Fibroblast of villous mesenchyme (primary cell): ENCODE data around the gene KCNK10. TPM values are rescaled to one million over a fixed set of nuclear protein-coding genes. Genes with fewer than 3 reads are reported as not detected.

Source experiments
- DNase-seq: peaks from one replicate; pipeline ENCODE4 v3.0.0-alpha.2; 2010; ENCODE audit warnings: low read depth
- H3K4me3 ChIP-seq: 2 replicates; pipeline ENCODE4 v1.5.1; 2011; ENCODE audit warnings: low read depth, mild to moderate bottlenecking, low read length
- CTCF ChIP-seq: IDR thresholded peaks from 2 replicates; pipeline ENCODE4 v1.5.1; 2012; ENCODE audit warnings: low read depth, mild to moderate bottlenecking, low read length; ENCODE audit not compliant: insufficient read depth
- total RNA-seq: library from RNA; depleted of rRNA; stranded (reverse); fragments of >200 nt; gene quantifications from 2 replicates; pipeline ENCODE4 v1.2.3, GENCODE V29; 2012

KCNK10 gene
- total RNA-seq, 1 donor: not detected

DNA sequence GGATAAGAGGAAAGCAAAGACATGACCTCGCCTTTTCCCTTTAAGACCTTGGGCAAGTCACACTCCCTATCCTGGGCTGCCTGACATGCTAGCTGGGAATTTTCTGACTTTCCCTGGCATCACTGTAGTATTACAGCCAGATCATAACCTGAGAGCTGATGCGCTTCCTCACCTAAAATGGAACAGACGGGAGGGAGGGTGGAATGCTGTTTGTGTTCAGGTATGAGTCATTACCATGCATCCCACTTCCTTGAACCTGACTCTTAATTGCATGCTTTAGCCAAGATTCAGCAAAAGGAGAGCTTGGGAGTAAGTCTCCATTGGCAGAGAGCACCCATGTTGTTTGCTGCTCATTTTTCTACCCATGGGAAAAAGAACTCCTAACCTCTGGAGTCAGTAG is 156.5 kb downstream of the KCNK10 start:
- H3K4me3 ChIP-seq: no peak overlapping the region
- TF ChIP-seq CTCF: no peak
- no peak for DNase-seq

DNA sequence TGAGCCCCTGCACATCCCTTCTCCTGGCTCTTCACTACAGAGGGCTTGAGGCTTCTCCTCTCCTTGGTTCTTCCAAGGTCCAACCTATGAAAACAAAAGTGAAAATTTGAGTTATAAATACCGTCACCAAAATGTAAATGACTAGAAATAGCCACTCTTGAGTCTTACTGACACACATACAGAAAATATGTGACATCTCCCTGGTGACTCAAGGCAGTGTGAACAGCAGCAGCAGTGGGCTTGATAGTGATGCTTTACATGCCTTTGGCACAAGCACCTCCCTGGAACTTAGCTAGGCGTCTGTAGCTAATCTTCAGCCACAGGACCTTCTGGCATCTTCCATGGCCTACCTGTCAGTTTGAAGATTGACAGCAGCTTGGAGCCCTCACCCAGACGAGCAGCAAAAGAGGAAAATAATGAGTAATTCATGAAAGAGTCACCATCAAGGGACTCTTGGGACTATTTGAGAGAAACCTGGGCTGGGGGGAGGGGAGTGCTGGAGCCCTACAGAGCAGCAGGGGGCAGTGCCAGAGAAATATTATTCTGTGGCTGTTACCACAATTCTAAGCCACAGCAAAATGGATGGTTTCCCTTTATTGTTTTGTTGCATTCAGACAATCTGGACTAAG is 158.0 kb downstream of the KCNK10 start:
- H3K4me3 ChIP-seq: no peak overlapping the region
- DNase-seq: no peak
- TF ChIP-seq CTCF: no peak

DNA sequence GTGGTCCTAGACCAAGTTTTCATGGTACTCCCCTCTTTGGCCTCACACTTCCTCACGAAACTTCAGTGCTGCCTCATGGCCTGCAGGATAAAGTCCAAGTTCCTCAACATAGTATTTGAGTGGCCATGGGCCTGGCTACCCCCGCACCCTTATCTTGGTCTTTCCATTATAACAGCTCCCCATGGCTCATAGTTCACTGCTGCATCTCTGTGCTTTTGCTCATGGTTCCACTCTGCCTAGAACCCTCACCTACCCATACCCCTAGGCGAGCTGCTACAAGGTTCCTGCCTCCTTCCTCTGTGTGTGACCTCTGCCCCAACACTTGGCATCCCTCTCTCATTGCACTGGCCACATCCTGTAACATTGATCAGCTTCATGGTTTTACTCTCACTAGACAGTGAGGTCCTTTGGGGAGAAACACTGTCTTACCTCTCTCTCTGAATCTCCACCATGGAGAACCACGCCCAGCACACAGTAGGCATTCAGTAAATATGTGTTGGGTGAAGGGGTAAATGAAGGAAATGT is 159.3 kb downstream of the KCNK10 start:
- TF ChIP-seq CTCF: no peak
- no peak overlapping the region for H3K4me3 ChIP-seq
- DNase-seq: no peak

- no peak overlapping the region for H3K4me3 ChIP-seq
- no peak for DNase-seq
- no peak for TF ChIP-seq CTCF
These were observed 166.9 kb downstream of the KCNK10 start for GRCh38 chr14:88156127-88156526.

- no peak overlapping the region for H3K4me3 ChIP-seq
- no peak for TF ChIP-seq CTCF
- no peak for DNase-seq
These were observed 168.1 kb downstream of the KCNK10 start for GRCh38 chr14:88154926-88155325.

DNA sequence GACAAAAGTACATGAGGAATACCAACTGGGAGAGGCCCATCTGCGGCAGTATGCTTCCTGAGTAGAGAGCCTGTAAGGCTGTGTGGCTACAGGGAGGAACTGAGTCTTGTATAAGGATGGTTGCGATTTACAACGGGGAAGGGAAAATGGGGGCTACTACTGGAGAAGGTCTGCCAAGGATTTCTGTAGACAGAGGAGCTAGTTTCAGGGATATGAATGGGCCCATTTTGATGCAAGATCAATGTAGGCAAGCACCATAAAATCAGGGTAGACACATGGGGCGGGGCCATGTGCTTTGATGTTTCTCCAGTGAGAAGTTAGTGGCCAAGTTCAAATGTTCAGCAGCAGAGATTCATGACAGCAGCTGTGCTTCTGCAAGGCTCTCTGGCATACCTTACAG is 168.7 kb downstream of the KCNK10 start:
- H3K4me3 ChIP-seq: no peak overlapping the region
- no peak for TF ChIP-seq CTCF
- no peak for DNase-seq

DNA sequence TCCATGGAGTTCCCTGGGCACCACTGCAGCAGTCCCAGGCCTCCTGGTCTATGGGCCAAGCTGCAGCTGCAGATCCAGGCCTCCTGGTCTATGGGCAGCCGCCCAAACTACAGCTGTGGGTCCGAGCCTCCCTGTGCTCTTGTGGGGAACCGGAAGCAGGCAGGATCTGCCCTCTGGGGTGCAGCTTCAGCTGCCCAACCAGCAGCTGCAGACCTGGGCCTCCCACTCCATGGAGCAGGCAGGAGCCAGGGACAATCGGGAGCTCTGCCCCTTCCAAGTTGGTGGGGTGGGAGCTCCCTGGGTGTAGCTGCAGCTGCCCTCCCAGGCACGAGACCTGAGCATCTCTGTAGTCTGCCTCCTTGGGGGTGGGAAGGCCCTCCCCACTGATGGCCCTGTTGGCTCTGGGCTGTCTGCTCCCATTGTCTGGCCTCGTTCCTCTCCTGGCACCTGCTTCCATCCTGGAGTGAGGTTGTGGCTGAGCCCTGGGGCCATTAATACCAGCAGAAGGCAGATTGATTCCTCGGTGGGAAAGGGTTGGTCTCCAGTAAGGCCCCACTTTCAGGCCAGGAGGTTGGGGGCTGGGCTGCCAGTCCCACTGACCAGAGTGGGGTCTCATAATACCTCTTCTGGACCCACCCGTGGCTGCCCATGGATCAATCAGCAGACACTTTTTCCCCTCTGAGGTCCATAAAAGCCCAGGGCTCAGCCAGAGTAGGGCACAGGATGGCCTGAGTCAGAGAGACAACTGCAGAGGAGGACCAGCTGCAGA is 176.0 kb downstream of the KCNK10 start:
- no peak overlapping the region for H3K4me3 ChIP-seq
- DNase-seq: no peak
- TF ChIP-seq CTCF: no peak
